K562 (cell line): ENCODE measurements around the gene ATP10B. TPM values are rescaled to one million over a fixed set of nuclear protein-coding genes. Genes with fewer than 3 reads are reported as not detected.

Experiments used
- DACH1 ChIP-seq: fragments of 450-650 bp; IDR thresholded peaks from 2 replicates; pipeline ENCODE4 v1.6.1; 2018; ENCODE audit not compliant: partially characterized antibody
- MCM5 ChIP-seq: fragments of 450-650 bp; IDR thresholded peaks from 2 replicates; pipeline ENCODE4 v1.6.1; 2016; ENCODE audit warnings: low read depth
- NCOA1 ChIP-seq: fragments of 450-650 bp; IDR thresholded peaks from 2 replicates; pipeline ENCODE4 v1.6.1; 2016; ENCODE audit warnings: low read depth
- RBM25 ChIP-seq: fragments of 200-400 bp; formaldehyde crosslinking; IDR thresholded peaks from 2 replicates; pipeline ENCODE4 v1.6.1; 2018; ENCODE audit warnings: low read length, low read depth, moderate library complexity; ENCODE audit not compliant: severe bottlenecking
- TEAD2 ChIP-seq: fragments of 450-650 bp; IDR thresholded peaks from 2 replicates; pipeline ENCODE4 v1.6.1; 2016; ENCODE audit warnings: missing genetic modification characterization, control low read depth, missing compliant biosample characterization
- ZMIZ1 ChIP-seq, 2 experiments: fragments of 150-350 bp in 1 of 2; IDR thresholded peaks; 2 replicates each; pipeline ENCODE4 v1.6.1; 2012 to 2016; ENCODE audit warnings: low read depth in 2 of 2, low read length in 2 of 2, mild to moderate bottlenecking in 1 of 2, moderate library complexity in 1 of 2
- ZNF395 ChIP-seq: fragments of 200-800 bp; sonication (Bioruptor generic); IDR thresholded peaks from 2 replicates; pipeline ENCODE4 v1.6.1; 2017; ENCODE audit warnings: missing genetic modification characterization, missing compliant biosample characterization
- polyA plus RNA-seq, 8 experiments: library from polyadenylated mRNA; depleted of rRNA in 4 of 8; stranded (reverse) in 5 of 8; unstranded in 3 of 8; fragments of >200 nt; fragmentation: Nextera tagmentation in 2 of 8; fragmentation: Illumina TruSeq in 1 of 8; extraction: Ambion mirVana in 2 of 8; extraction: Trizol in 1 of 8; gene quantifications; 2 replicates each; pipeline versions ENCODE4 v1.2.1 to v1.2.3, GENCODE V29; 2011 to 2014; ENCODE audit warnings: inconsistent platforms in 1 of 8, missing spikeins in 1 of 8
- total RNA-seq, 7 experiments: library from RNA; depleted of rRNA in 6 of 7; stranded (reverse); fragments of >200 nt in 6 of 7; fragmentation: Illumina TruSeq in 2 of 7; extraction: Trizol in 2 of 7; gene quantifications; 2 replicates each; pipeline versions ENCODE4 v1.2.1 to v1.2.3, GENCODE V29; 2011 to 2021; ENCODE audit warnings: low replicate concordance in 1 of 7
- TF ChIP-seq, protein P1 (sequence below): sonication (generic); formaldehyde crosslinking; IDR thresholded peaks from 2 replicates; pipeline ENCODE4 v1.8.0; 2023; ENCODE audit warnings: missing genetic modification reagents, mild to moderate bottlenecking, borderline replicate concordance

Gene ATP10B
- total and polyA plus RNA-seq, 9 of the 15 experiments (the other 6 are each of a cell fraction or from before 2014, with no cell fraction given): 0.04 TPM; not detected in 8

DNA sequence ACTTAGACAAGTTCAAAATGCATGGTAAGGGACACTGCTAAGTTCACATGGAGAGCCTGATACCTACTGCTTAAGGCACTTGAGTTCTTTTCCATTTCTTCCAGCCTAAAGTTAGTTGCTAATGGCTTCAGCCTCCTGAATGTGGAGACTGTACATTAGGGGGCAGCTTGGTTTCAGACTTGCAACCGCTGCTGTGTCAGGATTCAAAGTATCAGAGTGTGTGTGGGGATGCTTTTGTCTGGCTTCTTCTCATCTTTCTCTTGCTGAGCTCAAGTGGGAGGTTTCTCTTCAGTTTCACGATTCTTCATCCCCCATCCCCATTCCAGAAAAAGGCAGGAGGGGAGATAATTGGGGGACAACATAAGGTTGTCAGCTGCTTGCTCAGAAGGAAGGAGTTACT is 49.4 kb downstream of the ATP10B start (continued):
- TF ChIP-seq, protein P1, sequence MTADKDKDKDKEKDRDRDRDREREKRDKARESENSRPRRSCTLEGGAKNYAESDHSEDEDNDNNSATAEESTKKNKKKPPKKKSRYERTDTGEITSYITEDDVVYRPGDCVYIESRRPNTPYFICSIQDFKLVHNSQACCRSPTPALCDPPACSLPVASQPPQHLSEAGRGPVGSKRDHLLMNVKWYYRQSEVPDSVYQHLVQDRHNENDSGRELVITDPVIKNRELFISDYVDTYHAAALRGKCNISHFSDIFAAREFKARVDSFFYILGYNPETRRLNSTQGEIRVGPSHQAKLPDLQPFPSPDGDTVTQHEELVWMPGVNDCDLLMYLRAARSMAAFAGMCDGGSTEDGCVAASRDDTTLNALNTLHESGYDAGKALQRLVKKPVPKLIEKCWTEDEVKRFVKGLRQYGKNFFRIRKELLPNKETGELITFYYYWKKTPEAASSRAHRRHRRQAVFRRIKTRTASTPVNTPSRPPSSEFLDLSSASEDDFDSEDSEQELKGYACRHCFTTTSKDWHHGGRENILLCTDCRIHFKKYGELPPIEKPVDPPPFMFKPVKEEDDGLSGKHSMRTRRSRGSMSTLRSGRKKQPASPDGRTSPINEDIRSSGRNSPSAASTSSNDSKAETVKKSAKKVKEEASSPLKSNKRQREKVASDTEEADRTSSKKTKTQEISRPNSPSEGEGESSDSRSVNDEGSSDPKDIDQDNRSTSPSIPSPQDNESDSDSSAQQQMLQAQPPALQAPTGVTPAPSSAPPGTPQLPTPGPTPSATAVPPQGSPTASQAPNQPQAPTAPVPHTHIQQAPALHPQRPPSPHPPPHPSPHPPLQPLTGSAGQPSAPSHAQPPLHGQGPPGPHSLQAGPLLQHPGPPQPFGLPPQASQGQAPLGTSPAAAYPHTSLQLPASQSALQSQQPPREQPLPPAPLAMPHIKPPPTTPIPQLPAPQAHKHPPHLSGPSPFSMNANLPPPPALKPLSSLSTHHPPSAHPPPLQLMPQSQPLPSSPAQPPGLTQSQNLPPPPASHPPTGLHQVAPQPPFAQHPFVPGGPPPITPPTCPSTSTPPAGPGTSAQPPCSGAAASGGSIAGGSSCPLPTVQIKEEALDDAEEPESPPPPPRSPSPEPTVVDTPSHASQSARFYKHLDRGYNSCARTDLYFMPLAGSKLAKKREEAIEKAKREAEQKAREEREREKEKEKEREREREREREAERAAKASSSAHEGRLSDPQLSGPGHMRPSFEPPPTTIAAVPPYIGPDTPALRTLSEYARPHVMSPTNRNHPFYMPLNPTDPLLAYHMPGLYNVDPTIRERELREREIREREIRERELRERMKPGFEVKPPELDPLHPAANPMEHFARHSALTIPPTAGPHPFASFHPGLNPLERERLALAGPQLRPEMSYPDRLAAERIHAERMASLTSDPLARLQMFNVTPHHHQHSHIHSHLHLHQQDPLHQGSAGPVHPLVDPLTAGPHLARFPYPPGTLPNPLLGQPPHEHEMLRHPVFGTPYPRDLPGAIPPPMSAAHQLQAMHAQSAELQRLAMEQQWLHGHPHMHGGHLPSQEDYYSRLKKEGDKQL: no peak
- TF ChIP-seq RBM25: no peak
- TF ChIP-seq ZNF395: no peak
- TF ChIP-seq ZMIZ1 (IDR thresholded peaks at IDR 0.05; ENCODE audit: low read depth in 2 of 2, low read length in 2 of 2): no peak
- no peak for TF ChIP-seq DACH1
- no peak for TF ChIP-seq TEAD2
- TF ChIP-seq NCOA1: no peak
- no peak for TF ChIP-seq MCM5
